HG02943 (cell line): ENCODE results near the gene TPR.

Source experiments
- ATAC-seq: cut with Tn5 transposase; IDR thresholded peaks from one replicate; pipeline ENCODE4 v1.9.1; 2021; ENCODE audit warnings: mild to moderate bottlenecking, low read depth, moderate library complexity; ENCODE audit not compliant: unreplicated experiment

The TPR gene

GRCh38 chr1:186330758-186331157 lies 44.3 kb downstream of the TPR start:
- no peak for ATAC-seq

- no peak for ATAC-seq
Observed at GRCh38 chr1:186327331-186327730, 47.7 kb downstream of the TPR start.

DNA sequence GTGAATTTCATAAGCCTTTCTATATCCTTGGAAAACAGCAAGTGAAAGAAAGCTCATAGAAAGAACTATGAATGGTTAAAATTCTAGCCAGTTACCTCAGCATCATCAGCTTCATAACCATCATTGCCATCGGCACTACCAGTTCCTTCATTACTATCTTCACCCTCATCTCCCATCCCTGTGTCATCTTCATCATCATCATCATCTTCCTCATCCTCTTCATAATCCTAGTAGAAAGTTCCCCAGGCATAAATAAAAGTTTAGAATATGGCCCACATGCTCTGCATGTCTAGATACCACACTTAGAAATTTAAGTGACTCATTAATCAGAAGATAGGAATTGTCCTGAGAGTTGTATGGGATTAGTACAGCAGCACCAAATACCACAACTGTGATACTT lies 49.0 kb downstream of the TPR start:
- ATAC-seq: no peak

GRCh38 chr1:186325239-186325638 lies 49.8 kb downstream of the TPR start:
- ATAC-seq: no peak

DNA sequence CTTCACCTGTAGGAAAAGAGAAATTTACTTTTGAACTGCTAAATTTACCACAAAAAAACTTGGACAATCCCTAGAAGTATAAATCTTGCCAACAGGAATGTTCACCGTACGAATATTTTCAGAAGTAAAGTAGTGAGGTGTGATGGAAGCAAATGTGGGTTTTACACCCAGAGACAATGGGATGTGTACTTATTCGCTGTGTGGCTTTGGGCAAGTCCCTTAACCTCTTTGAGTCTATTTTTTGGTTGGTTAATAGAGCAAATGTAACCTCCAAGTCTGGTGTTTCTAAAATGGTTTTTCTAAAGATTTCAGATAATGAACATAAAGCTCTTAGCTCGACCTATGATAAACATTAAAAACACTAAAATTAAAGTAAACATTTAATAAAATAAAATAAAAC lies 51.2 kb downstream of the TPR start:
- ATAC-seq: no peak

DNA sequence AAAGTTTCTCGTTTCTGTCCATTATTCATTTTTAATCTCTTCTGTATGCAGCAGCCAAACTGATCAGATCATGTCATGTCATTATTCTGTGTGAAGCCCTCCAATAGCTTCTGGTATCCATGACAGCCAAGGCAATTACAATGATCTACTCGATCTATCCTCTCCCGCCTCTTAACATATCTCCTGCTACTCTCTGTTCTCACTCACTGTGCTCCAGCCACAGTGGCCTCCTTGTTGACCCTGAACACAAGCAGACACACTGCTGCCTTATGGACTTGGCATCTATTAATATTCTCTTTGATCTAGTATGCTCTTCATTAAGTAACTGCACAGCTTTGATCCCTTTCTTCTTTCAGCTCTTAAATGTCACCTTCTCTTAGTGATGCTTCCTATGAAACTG lies 59.5 kb downstream of the TPR start:
- ATAC-seq: no peak

- no peak for ATAC-seq
Observed at GRCh38 chr1:186311375-186312051, 63.5 kb downstream of the TPR start.

GRCh38 chr1:186310307-186310706 lies 64.7 kb downstream of the TPR start:
- ATAC-seq: no peak

DNA sequence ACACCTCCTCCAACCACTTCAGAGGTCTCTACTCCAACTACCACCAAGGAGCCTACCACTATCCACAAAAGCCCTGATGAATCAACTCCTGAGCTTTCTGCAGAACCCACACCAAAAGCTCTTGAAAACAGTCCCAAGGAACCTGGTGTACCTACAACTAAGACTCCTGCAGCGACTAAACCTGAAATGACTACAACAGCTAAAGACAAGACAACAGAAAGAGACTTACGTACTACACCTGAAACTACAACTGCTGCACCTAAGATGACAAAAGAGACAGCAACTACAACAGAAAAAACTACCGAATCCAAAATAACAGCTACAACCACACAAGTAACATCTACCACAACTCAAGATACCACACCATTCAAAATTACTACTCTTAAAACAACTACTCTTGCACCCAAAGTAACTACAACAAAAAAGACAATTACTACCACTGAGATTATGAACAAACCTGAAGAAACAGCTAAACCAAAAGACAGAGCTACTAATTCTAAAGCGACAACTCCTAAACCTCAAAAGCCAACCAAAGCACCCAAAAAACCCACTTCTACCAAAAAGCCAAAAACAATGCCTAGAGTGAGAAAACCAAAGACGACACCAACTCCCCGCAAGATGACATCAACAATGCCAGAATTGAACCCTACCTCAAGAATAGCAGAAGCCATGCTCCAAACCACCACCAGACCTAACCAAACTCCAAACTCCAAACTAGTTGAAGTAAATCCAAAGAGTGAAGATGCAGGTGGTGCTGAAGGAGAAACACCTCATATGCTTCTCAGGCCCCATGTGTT lies 66.6 kb downstream of the TPR start:
- ATAC-seq: no peak

- ATAC-seq: no peak
Observed at GRCh38 chr1:186307445-186307844, 67.6 kb downstream of the TPR start.

DNA sequence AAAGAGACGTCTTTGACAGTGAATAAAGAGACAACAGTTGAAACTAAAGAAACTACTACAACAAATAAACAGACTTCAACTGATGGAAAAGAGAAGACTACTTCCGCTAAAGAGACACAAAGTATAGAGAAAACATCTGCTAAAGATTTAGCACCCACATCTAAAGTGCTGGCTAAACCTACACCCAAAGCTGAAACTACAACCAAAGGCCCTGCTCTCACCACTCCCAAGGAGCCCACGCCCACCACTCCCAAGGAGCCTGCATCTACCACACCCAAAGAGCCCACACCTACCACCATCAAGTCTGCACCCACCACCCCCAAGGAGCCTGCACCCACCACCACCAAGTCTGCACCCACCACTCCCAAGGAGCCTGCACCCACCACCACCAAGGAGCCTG lies 68.5 kb downstream of the TPR start:
- no peak for ATAC-seq

DNA sequence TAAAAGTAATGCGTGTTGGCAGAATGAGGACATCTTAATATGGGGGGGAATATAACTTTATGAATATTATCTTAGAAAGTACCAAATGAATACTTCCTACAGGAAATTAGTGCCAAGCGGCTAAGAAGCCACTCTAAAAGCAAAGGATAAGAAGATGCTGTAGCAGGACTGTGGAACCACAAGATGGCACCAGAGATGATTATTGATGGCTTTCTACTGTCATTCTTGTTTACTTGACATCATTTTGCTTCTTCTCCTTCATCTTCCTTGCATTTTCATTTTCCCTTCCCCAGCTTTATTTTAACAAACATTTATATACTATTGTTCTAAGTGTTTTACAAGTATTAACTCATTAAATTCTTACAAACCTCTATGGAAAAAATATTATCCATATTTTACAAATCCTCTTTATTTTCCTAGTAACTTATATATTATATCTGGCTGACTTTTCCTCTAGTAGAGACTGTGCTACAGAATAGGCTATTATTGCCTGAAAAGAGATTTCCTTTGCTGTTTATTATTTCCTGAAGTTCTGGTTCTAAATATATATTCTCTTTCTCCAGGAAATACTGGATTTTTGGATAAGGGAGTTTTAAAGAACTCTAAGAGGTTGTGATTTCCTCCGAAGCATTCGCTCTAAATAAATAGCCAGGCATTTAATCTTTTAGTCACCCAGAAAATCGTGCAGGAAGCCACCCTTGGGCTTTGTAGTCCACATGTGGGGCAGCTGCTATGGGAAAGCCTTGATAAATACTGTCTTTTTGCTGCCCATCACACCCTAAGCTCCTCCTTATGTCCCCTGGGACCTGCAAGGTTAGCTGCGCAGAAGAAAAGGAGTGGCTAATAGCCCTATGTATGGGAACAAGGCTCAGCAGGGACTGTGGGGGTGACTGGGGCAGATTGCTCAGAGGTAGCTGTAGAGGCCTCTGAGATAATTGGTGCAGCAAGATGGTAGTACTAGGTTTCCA lies 69.8 kb downstream of the TPR start:
- ATAC-seq: no peak

- no peak for ATAC-seq
Observed at GRCh38 chr1:186303911-186304310, 71.1 kb downstream of the TPR start.

GRCh38 chr1:186302381-186302920 lies 72.6 kb downstream of the TPR start:
- ATAC-seq: no peak

DNA sequence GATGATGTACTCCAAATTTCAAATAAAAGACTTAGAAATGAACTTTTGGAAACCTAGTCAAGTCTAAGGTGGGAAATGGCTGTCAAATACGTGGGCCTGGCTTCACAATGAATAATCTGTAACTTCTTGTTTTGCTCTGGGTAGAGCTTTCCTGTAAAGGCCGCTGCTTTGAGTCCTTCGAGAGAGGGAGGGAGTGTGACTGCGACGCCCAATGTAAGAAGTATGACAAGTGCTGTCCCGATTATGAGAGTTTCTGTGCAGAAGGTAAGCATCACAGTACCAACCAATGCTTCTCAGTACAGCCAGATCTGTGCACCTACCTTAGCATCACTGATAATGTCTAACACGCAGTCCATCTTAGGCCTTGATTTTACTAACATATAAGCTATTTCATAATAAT lies 73.6 kb downstream of the TPR start:
- no peak for ATAC-seq

DNA sequence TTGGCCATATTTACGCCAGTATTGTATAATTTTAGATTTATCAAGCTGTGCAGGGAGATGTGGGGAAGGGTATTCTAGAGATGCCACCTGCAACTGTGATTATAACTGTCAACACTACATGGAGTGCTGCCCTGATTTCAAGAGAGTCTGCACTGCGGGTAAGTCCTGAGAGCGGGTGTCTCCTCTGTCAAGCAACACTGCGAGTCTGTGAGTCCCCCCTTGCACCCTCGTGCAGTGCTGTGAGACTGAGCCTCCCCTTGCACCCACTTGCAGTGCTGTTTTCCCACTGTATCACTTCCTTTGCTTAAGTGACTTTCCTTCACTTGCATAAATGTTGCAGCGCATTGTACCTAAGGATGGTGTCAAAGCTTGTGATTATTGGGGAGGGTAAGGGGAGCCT lies 75.0 kb downstream of the TPR start:
- ATAC-seq: no peak

DNA sequence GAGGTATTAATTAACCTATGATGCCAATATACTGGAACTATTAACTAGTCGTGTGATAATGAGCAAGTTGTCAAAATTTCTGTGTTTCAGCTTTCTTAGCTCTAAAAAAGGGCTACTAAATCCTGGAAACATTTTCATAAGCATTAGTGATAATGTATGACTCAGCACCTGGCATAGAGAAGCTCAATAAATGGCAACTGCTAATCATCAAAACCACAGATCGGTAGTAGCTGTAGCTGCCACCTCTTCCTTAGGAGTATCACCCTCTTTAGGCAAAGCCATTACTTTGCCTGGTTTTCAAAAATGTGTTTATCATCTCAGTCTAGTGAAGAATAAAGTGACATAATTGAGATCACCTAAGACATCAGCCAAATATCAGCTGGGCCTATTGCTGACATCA lies 75.5 kb downstream of the TPR start:
- no peak for ATAC-seq

DNA sequence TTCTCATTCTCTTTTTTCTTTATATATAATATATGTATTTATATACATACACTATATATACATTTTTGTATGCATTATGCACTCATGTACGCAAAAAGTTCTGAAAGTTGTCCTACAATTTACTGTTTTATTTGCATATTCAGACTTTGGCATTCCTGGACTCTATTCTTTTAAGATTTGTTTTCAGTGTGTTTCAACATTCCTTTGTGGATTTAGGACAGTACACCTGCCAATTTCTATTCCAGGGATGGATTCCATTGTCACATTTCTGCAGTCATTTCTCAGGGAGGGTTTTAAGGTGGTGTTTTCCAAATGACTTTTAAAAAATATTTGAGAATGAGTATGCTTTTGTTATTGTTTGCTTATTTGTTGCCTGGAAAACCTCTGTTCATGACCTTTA lies 76.2 kb downstream of the TPR start:
- ATAC-seq: no peak

DNA sequence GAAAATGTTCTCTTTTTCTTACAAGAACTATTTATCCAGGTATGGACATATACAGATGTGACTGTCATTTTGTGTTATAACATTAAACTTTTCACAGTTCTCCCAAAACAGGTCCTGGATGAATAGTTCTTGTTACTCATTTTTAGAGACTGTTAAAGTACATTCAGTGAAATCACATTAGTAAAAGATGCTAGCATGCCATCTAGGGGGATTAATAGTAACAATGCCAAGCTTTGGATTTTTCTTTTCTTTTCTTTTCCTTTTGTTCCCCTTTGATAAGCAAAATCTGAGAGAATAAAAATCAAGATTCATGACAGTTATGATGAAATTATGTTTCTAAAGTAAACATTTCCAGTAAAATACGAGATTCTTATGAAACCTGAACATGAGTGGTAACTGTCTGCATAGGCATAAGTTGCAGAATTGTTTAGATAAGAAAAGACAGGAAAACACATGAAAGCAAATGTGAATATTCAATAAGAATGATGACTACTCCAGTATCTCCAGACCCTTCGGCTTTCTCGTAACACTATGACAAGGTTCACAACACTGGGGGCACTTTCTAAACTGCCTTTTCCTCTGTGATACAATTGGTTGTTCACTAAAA lies 77.5 kb downstream of the TPR start:
- ATAC-seq: no peak

GRCh38 chr1:186295980-186296379 lies 79.1 kb downstream of the TPR start, which contains the start of gene PRG4:
TSS of gene PRG4 (plus strand) at chr1:186296279.
- no peak for ATAC-seq
